Neural progenitor cell (in vitro differentiated cells): ENCODE measurements around the gene BTBD7.

ENCODE experiments used
- EZH2 ChIP-seq: fragments of 200-600 bp; sonication (generic); IDR thresholded peaks from 2 replicates; pipeline ENCODE4 v1.6.1; 2017; ENCODE audit warnings: antibody characterized with exemption, mild to moderate bottlenecking, moderate library complexity
- TF ChIP-seq, protein P1 (sequence below): fragments of 200-600 bp; sonication (generic); IDR thresholded peaks from 2 replicates; pipeline ENCODE4 v1.5.1; 2017; ENCODE audit warnings: antibody characterized with exemption, mild to moderate bottlenecking

DNA sequence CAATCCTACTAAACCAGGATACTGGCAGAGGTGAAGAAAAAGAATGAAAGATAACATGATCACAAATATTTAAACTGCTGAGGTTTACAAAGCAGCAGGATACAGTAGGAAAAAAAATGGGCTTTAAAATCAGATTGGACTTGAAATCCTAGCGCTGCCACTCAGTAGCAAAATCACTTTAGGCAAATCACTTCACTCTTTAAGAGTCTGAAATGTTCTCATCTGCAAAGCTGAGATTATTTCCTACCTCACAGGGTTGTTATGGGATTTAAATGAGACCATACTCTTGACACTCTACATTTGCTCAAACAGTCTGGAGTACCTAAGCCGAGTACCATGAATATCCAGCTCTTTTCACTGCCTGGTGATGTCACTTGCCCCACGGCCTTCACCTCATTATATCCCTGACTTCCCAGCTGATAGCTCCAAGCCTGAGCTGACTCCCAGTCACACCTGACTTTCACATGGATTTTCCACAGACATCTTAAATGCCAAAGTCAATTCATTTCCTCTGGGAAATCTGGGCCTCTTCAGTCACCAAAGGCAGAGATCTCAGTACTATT is 65.6 kb downstream of the BTBD7 start:
- TF ChIP-seq, protein P1, sequence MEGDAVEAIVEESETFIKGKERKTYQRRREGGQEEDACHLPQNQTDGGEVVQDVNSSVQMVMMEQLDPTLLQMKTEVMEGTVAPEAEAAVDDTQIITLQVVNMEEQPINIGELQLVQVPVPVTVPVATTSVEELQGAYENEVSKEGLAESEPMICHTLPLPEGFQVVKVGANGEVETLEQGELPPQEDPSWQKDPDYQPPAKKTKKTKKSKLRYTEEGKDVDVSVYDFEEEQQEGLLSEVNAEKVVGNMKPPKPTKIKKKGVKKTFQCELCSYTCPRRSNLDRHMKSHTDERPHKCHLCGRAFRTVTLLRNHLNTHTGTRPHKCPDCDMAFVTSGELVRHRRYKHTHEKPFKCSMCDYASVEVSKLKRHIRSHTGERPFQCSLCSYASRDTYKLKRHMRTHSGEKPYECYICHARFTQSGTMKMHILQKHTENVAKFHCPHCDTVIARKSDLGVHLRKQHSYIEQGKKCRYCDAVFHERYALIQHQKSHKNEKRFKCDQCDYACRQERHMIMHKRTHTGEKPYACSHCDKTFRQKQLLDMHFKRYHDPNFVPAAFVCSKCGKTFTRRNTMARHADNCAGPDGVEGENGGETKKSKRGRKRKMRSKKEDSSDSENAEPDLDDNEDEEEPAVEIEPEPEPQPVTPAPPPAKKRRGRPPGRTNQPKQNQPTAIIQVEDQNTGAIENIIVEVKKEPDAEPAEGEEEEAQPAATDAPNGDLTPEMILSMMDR = no peak
- TF ChIP-seq EZH2 = no peak
